H9 (cell line): ENCODE data around the gene INSM1. TPM values are rescaled to one million over a fixed set of nuclear protein-coding genes. Genes with fewer than 3 reads are reported as not detected.

Experiments
- DNase-seq: peaks from one replicate; pipeline ENCODE4 v3.0.0-alpha.2; 2017
- H2AFZ ChIP-seq: one replicate; pipeline ENCODE4 v1.6.1; 2013; ENCODE audit warnings: mild to moderate bottlenecking, low read length, control low read depth, moderate library complexity
- H2AK5ac ChIP-seq: 2 replicates; pipeline ENCODE4 v1.6.1; 2013; ENCODE audit warnings: low read length, control low read depth, mixed read lengths; ENCODE audit not compliant: insufficient read length
- H2BK120ac ChIP-seq: one replicate; pipeline ENCODE4 v1.6.1; 2013; ENCODE audit warnings: low read depth, mild to moderate bottlenecking, low read length, control low read depth, inconsistent platforms; ENCODE audit not compliant: poor library complexity, severe bottlenecking
- H2BK12ac ChIP-seq: 2 replicates; pipeline ENCODE4 v1.6.1; 2013; ENCODE audit warnings: low read length, control low read depth, mixed read lengths, low read depth; ENCODE audit not compliant: insufficient read length
- H2BK15ac ChIP-seq: 2 replicates; pipeline ENCODE4 v1.6.1; 2013; ENCODE audit warnings: low read depth, low read length, control low read depth
- H2BK20ac ChIP-seq: one replicate; pipeline ENCODE4 v1.6.1; 2013; ENCODE audit warnings: low read depth, mild to moderate bottlenecking, low read length, control low read depth, inconsistent platforms; ENCODE audit not compliant: poor library complexity, severe bottlenecking
- H2BK5ac ChIP-seq: 2 replicates; pipeline ENCODE4 v1.6.1; 2013; ENCODE audit warnings: low read length, control low read depth, mixed read lengths; ENCODE audit not compliant: insufficient read length
- H3K14ac ChIP-seq: 2 replicates; pipeline ENCODE4 v1.6.1; 2013; ENCODE audit warnings: low read length, control low read depth; ENCODE audit not compliant: insufficient read depth
- H3K18ac ChIP-seq: 2 replicates; pipeline ENCODE4 v1.6.1; 2013; ENCODE audit warnings: low read depth, mild to moderate bottlenecking, mixed read lengths, low read length, control low read depth; ENCODE audit not compliant: insufficient read length
- H3K23ac ChIP-seq: 2 replicates; pipeline ENCODE4 v1.6.1; 2013; ENCODE audit warnings: low read length, control low read depth, mixed read lengths, low read depth; ENCODE audit not compliant: insufficient read length
- H3K23me2 ChIP-seq: 2 replicates; pipeline ENCODE4 v1.6.1; 2013; ENCODE audit warnings: low read depth, mild to moderate bottlenecking, mixed read lengths, low read length, control low read depth; ENCODE audit not compliant: insufficient read length, poor library complexity, severe bottlenecking
- H3K27ac ChIP-seq: 2 replicates; pipeline ENCODE4 v1.5.1; 2013; ENCODE audit warnings: low read length, control low read depth, mixed read lengths, low read depth; ENCODE audit not compliant: insufficient read length
- H3K27me3 ChIP-seq: 2 replicates; pipeline ENCODE4 v1.6.1; 2013; ENCODE audit warnings: low read length, control low read depth, inconsistent platforms; ENCODE audit not compliant: insufficient read depth
- H3K4ac ChIP-seq: 2 replicates; pipeline ENCODE4 v1.6.1; 2013; ENCODE audit warnings: low read depth, mild to moderate bottlenecking, control low read depth, inconsistent platforms, low read length, moderate library complexity
- H3K4me1 ChIP-seq: 2 replicates; pipeline ENCODE4 v1.6.1; 2013; ENCODE audit warnings: low read length, control low read depth, inconsistent platforms; ENCODE audit not compliant: insufficient read depth
- H3K4me2 ChIP-seq: 2 replicates; pipeline ENCODE4 v1.6.1; 2013; ENCODE audit warnings: low read length, control low read depth, mixed read lengths; ENCODE audit not compliant: insufficient read length, insufficient read depth
- H3K56ac ChIP-seq: 2 replicates; pipeline ENCODE4 v1.6.1; 2013; ENCODE audit warnings: low read depth, mild to moderate bottlenecking, mixed read lengths, low read length, control low read depth; ENCODE audit not compliant: insufficient read length
- H3K79me1 ChIP-seq: 2 replicates; pipeline ENCODE4 v1.6.1; 2013; ENCODE audit warnings: low read depth, mild to moderate bottlenecking, moderate library complexity, low read length, control low read depth, inconsistent platforms; ENCODE audit not compliant: insufficient read depth, poor library complexity, severe bottlenecking
- H3K79me2 ChIP-seq: 2 replicates; pipeline ENCODE4 v1.6.1; 2013; ENCODE audit warnings: low read length, control low read depth, inconsistent platforms; ENCODE audit not compliant: insufficient read depth
- H3K9ac ChIP-seq: 2 replicates; pipeline ENCODE4 v1.6.1; 2013; ENCODE audit warnings: low read length, control low read depth, mixed read lengths; ENCODE audit not compliant: insufficient read length; ENCODE audit errors: extremely low read depth
- H3K9me3 ChIP-seq: one replicate; pipeline ENCODE4 v1.6.1; 2013; ENCODE audit warnings: low read depth, low read length, inconsistent platforms; ENCODE audit not compliant: control insufficient read depth
- H3T11ph ChIP-seq: one replicate; pipeline ENCODE4 v1.6.1; 2013; ENCODE audit warnings: mild to moderate bottlenecking, low read length, control low read depth, inconsistent platforms
- H4K20me1 ChIP-seq: one replicate; pipeline ENCODE4 v1.6.1; 2013; ENCODE audit not compliant: control insufficient read depth, insufficient read length, insufficient read depth
- H4K5ac ChIP-seq: 2 replicates; pipeline ENCODE4 v1.6.1; 2013; ENCODE audit warnings: low read depth, mild to moderate bottlenecking, mixed read lengths, low read length, control low read depth; ENCODE audit not compliant: insufficient read length
- H4K8ac ChIP-seq: replicated peaks from 2 replicates; pipeline ENCODE4 v1.6.1; 2013; ENCODE audit warnings: low read length, control low read depth, mixed read lengths, low read depth; ENCODE audit not compliant: insufficient read length
- H4K91ac ChIP-seq: 2 replicates; pipeline ENCODE4 v1.6.1; 2013; ENCODE audit warnings: low read depth, mild to moderate bottlenecking, moderate library complexity, mixed read lengths, low read length, control low read depth; ENCODE audit not compliant: insufficient read length
- H3K27ac Mint-ChIP-seq, 3 experiments: 2 replicates in 2 of 3; 3 replicates in 1 of 3; pipeline ENCODE4 v1.8.0; 2020 to 2021; ENCODE audit warnings: mixed read lengths in 3 of 3, mild to moderate bottlenecking in 1 of 3, moderate library complexity in 1 of 3
- H3K27me3 Mint-ChIP-seq: 2 replicates; pipeline ENCODE4 v1.8.0; 2021; ENCODE audit warnings: low read depth, mild to moderate bottlenecking, moderate library complexity, mixed read lengths
- H3K36me3 Mint-ChIP-seq, 3 experiments: 2 replicates in 2 of 3; 3 replicates in 1 of 3; pipeline ENCODE4 v1.8.0; 2020 to 2021; ENCODE audit warnings: low read depth in 3 of 3, mixed read lengths in 3 of 3; ENCODE audit not compliant: insufficient read depth in 1 of 3
- H3K4me1 Mint-ChIP-seq, 2 experiments: 2 replicates each; pipeline ENCODE4 v1.8.0; 2020; ENCODE audit warnings: mixed read lengths in 2 of 2
- H3K4me3 Mint-ChIP-seq, 2 experiments: 2 replicates in 1 of 2; 3 replicates in 1 of 2; pipeline ENCODE4 v1.8.0; 2020 to 2021; ENCODE audit warnings: mild to moderate bottlenecking in 2 of 2, mixed read lengths in 2 of 2, moderate library complexity in 1 of 2
- H3K9me3 Mint-ChIP-seq, 2 experiments: 2 replicates in 1 of 2; 3 replicates in 1 of 2; pipeline ENCODE4 v1.8.0; 2020; ENCODE audit warnings: mild to moderate bottlenecking in 2 of 2, mixed read lengths in 2 of 2, moderate library complexity in 1 of 2
- WGBS: extraction: QIAGEN DNeasy Blood & Tissue Kit; methylation state at CpG from one replicate; pipeline ENCODE4 v1.1.7; 2013; ENCODE audit warnings: missing lambda C conversion rate, low lambda C conversion rate, mixed read lengths; ENCODE audit not compliant: insufficient read length; ENCODE audit errors: extremely low coverage; 5-methylcytosine and 5-hydroxymethylcytosine counted together
- total RNA-seq: library from RNA; stranded (reverse); gene quantifications from 2 replicates; pipeline ENCODE4 v1.2.1, GENCODE V29; 2021
- TF ChIP-seq, protein P1 (sequence below): fragments of 200-600 bp; sonication (generic); conservative IDR thresholded peaks from 3 replicates; pipeline ENCODE4 v1.8.0; 2021; ENCODE audit warnings: antibody characterized with exemption, mild to moderate bottlenecking

INSM1 gene
- total RNA-seq, 1 experiment from 2014 or later, result 0.83 TPM

DNA sequence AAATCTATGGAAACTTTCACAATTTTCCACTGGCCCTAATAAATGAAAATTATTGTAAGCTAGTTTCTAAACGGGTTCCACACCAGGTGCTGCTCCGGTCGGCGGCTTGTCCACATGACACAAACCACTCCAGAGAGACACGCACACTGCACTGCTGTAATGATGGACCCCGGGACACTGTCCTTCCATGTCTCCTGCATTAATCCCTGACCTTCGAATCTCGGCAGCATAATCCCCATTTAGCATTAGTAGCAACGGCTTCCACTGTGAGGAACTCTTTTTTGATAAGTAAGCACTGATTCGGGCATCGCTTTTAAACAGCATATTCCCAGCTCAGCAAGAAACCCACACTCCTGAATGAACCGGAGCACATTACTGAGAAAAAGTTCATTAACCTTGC is 43.5 kb downstream of the INSM1 start:
- peaks cover 3% of the 10 kb centered on the region; the same call in 1 of the 2 replicates for H3K27me3 Mint-ChIP-seq
- no peak overlapping the region for H3K56ac ChIP-seq
- H3K4ac ChIP-seq, result no peak overlapping the region
- no peak overlapping the region for H3K23ac ChIP-seq
- H3K4me3 Mint-ChIP-seq, result peak overlapping the region in 1 of 2 experiments; percentile 40; a peak in 2 of 5 replicates
- no peaks in the 10 kb centered on the region for H3K27me3 ChIP-seq
- H2AFZ ChIP-seq, result no peak overlapping the region
- H4K20me1 ChIP-seq, result no peaks in the 10 kb centered on the region
- no peaks in the 10 kb centered on the region for H3K23me2 ChIP-seq
- no peak overlapping the region for H4K8ac ChIP-seq
- DNase-seq, result no peak
- no peak overlapping the region for H3T11ph ChIP-seq
- no peak overlapping the region for H3K27ac ChIP-seq
- WGBS, result no CpG with 5 or more reads among the region's 12 CpGs
- no peak overlapping the region for H3K18ac ChIP-seq
- TF ChIP-seq, protein P1, sequence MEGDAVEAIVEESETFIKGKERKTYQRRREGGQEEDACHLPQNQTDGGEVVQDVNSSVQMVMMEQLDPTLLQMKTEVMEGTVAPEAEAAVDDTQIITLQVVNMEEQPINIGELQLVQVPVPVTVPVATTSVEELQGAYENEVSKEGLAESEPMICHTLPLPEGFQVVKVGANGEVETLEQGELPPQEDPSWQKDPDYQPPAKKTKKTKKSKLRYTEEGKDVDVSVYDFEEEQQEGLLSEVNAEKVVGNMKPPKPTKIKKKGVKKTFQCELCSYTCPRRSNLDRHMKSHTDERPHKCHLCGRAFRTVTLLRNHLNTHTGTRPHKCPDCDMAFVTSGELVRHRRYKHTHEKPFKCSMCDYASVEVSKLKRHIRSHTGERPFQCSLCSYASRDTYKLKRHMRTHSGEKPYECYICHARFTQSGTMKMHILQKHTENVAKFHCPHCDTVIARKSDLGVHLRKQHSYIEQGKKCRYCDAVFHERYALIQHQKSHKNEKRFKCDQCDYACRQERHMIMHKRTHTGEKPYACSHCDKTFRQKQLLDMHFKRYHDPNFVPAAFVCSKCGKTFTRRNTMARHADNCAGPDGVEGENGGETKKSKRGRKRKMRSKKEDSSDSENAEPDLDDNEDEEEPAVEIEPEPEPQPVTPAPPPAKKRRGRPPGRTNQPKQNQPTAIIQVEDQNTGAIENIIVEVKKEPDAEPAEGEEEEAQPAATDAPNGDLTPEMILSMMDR, result no peak
- no peaks in the 10 kb centered on the region for H3K9me3 ChIP-seq
- no peaks in the 10 kb centered on the region for H3K36me3 Mint-ChIP-seq
- H2BK12ac ChIP-seq, result no peak overlapping the region
- no peaks in the 10 kb centered on the region for H3K79me1 ChIP-seq
- H2BK120ac ChIP-seq, result no peak overlapping the region
- H3K4me2 ChIP-seq, result no peak overlapping the region
- no peaks in the 10 kb centered on the region for H3K9me3 Mint-ChIP-seq
- H2BK20ac ChIP-seq, result no peak overlapping the region
- no peak overlapping the region for H4K5ac ChIP-seq
- 0 out of 7 replicates have a peak overlapping the region, but pooled peaks of 1 of the 3 experiments have one; percentile 11 for H3K27ac Mint-ChIP-seq
- H2BK15ac ChIP-seq, result no peak overlapping the region
- H2AK5ac ChIP-seq, result no peak overlapping the region
- H3K9ac ChIP-seq, result no peak overlapping the region
- H4K91ac ChIP-seq, result no peak overlapping the region
- H2BK5ac ChIP-seq, result no peak overlapping the region
- peaks cover 52 to 55% of the 10 kb centered on the region in 2 experiments for H3K4me1 Mint-ChIP-seq
- H3K4me1 ChIP-seq, result peaks cover 3% of the 10 kb centered on the region; the same call in 1 of the 2 replicates
- no peak overlapping the region for H3K14ac ChIP-seq
- no peaks in the 10 kb centered on the region for H3K79me2 ChIP-seq
